ENCODE measurements around the gene RNF149. TPM values are rescaled to one million over a fixed set of nuclear protein-coding genes. Genes with fewer than 3 reads are reported as not detected.

The RNF149 gene
- total RNA-seq, 3 donors from 2014 or later (not counting 1 experiment from before 2014, with no cell fraction given): 133 to 151 (median 149) TPM

DNA sequence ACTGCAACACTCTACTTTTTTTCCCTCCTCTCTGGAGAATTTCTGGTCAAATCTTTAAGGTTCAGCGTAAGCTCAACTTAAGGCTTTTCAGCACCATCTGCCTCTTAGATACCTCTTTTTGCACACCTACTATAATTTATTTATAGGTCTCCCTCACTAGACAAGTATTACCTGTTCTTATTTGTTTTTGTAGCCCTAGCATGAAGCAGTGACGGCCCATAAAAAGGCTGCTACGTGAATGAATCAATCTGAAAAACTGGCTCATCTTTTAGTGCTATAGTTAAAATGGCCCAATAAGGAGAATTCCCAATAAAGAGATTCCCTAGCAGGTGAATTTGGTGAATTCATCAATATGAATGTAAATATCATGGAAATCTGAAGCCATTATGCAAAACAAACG, 6.5 kb downstream of the RNF149 start:
- 89% methylated on average over 4 of the region's 4 CpGs for WGBS (ENCODE audit: insufficient coverage)
- TF ChIP-seq, protein P1, sequence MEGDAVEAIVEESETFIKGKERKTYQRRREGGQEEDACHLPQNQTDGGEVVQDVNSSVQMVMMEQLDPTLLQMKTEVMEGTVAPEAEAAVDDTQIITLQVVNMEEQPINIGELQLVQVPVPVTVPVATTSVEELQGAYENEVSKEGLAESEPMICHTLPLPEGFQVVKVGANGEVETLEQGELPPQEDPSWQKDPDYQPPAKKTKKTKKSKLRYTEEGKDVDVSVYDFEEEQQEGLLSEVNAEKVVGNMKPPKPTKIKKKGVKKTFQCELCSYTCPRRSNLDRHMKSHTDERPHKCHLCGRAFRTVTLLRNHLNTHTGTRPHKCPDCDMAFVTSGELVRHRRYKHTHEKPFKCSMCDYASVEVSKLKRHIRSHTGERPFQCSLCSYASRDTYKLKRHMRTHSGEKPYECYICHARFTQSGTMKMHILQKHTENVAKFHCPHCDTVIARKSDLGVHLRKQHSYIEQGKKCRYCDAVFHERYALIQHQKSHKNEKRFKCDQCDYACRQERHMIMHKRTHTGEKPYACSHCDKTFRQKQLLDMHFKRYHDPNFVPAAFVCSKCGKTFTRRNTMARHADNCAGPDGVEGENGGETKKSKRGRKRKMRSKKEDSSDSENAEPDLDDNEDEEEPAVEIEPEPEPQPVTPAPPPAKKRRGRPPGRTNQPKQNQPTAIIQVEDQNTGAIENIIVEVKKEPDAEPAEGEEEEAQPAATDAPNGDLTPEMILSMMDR (IDR thresholded peaks at IDR 0.05): no peak
- H3K27me3 ChIP-seq (ENCODE audit: control insufficient read depth, insufficient read depth, low read length): no peaks in the 10 kb centered on the region
- H3K4me3 Mint-ChIP-seq: peak overlapping the region; percentile 70
- DNase-seq (no peak), ATAC-seq (no peak)
- H3K27me3 Mint-ChIP-seq (ENCODE audit: low read depth in 2 of 2): no peaks in the 10 kb centered on the region
- H3K27ac Mint-ChIP-seq: peak overlapping the region in 1 of 2 donors; percentile 98
- H3K4me1 ChIP-seq (ENCODE audit: control insufficient read depth, insufficient read depth, low read length): peaks cover 54% of the 10 kb centered on the region
- intact Hi-C loops (cut with micrococcal nuclease): loop anchor here (10.0 kb wide), 1 partner anchor 717 kb away; no protein-coding TSS in a partner anchor
- H3K4me1 Mint-ChIP-seq: peaks cover 94 to 95% of the 10 kb centered on the region in 2 donors
- H3K36me3 Mint-ChIP-seq: no peaks in the 10 kb centered on the region
- no peaks in the 10 kb centered on the region for H3K9me3 Mint-ChIP-seq
- no peak overlapping the region for H3K4me3 ChIP-seq (ENCODE audit: low read length)
- H3K27ac ChIP-seq (ENCODE audit: low read length): no peak overlapping the region
- H3K9me3 ChIP-seq (ENCODE audit: control insufficient read depth, insufficient read depth, low read length): no peaks in the 10 kb centered on the region
- peaks cover 10% of the 10 kb centered on the region for H3K36me3 ChIP-seq (ENCODE audit: control insufficient read depth, insufficient read depth, low read length)

DNA sequence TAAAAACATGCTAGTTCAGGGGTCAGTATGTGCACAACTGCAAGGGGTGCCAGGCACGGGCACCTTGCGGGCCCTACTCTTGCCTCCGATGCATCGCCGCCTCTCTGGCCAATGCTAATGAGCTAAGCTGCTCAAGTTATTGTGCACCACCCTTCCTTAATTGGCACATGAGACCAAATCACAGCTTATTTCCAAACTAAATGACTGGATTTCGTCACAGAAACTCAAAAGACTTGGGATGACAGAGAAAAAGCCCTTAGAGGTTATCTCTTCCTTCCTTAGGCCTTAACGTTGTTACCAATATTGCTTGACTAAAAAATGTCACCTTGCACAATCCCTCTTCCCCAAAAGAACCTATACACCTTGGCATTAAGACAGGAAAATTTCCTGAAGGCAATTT, 7.7 kb downstream of the RNF149 start:
- H3K4me1 ChIP-seq (ENCODE audit: control insufficient read depth, insufficient read depth, low read length): peaks cover 51% of the 10 kb centered on the region
- intact Hi-C loops (cut with micrococcal nuclease): loop anchor here (10.0 kb wide), 1 partner anchor 716 kb away; no protein-coding TSS in a partner anchor
- H3K4me3 ChIP-seq (ENCODE audit: low read length): no peak overlapping the region
- 81% methylated on average over 7 of the region's 7 CpGs for WGBS (ENCODE audit: insufficient coverage)
- Mint-ChIP-seq H3K27ac (peak overlapping the region; percentile 67 to 98), H3K27me3 (ENCODE audit: low read depth in 2 of 2) (no peaks in the 10 kb centered on the region), H3K4me1 (peaks cover 91 to 94% of the 10 kb centered on the region in 2 donors), H3K4me3 (peak overlapping the region; percentile 52), H3K9me3 (no peaks in the 10 kb centered on the region), H3K36me3 (no peaks in the 10 kb centered on the region)
- H3K9me3 ChIP-seq (ENCODE audit: control insufficient read depth, insufficient read depth, low read length): no peaks in the 10 kb centered on the region
- no peak for DNase-seq
- H3K27me3 ChIP-seq (ENCODE audit: control insufficient read depth, insufficient read depth, low read length): no peaks in the 10 kb centered on the region
- ATAC-seq: no peak
- no peak overlapping the region for H3K27ac ChIP-seq (ENCODE audit: low read length)
- H3K36me3 ChIP-seq (ENCODE audit: control insufficient read depth, insufficient read depth, low read length): peaks cover 8% of the 10 kb centered on the region
- TF ChIP-seq, protein P1 (IDR thresholded peaks at IDR 0.05): no peak

DNA sequence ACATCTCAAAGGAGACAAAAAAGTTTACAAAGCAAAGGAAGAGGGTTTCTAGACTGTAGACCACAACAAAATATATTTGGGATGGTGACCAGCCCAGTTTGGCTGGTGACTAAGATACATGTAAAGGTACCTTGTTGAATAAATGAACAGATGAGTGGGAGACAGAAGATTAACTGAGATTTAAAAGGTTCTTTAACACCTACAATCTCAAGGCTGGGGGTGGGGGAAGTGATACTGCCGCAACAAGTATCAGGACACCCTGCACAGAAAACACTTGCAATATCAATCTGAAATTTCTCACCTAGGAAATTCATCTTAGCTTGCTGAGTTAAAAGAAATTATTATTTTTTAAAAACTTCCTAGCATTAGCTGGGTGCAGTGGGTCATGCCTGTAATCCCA, 8.3 kb downstream of the RNF149 start:
- WGBS (ENCODE audit: insufficient coverage): no CpG with 5 or more reads among the region's 1 CpG
- Mint-ChIP-seq H3K9me3 (no peaks in the 10 kb centered on the region), H3K4me3 (peak overlapping the region; percentile 78), H3K27ac (peak overlapping the region; percentile 60 to 98), H3K4me1 (peaks cover 87 to 94% of the 10 kb centered on the region in 2 donors), H3K27me3 (ENCODE audit: low read depth in 2 of 2) (no peaks in the 10 kb centered on the region), H3K36me3 (no peaks in the 10 kb centered on the region)
- intact Hi-C loops (cut with micrococcal nuclease): loop anchor here (10.0 kb wide), 1 partner anchor 715 kb away; no protein-coding TSS in a partner anchor
- H3K36me3 ChIP-seq (ENCODE audit: control insufficient read depth, insufficient read depth, low read length): peaks cover 6% of the 10 kb centered on the region
- H3K27ac ChIP-seq (ENCODE audit: low read length): no peak overlapping the region
- peak; percentile 44 to 74 (median 66) for ATAC-seq
- no peak overlapping the region for H3K4me3 ChIP-seq (ENCODE audit: low read length)
- peaks cover 48% of the 10 kb centered on the region for H3K4me1 ChIP-seq (ENCODE audit: control insufficient read depth, insufficient read depth, low read length)
- DNase-seq: no peak
- TF ChIP-seq, protein P1 (IDR thresholded peaks at IDR 0.05): no peak
- H3K27me3 ChIP-seq (ENCODE audit: control insufficient read depth, insufficient read depth, low read length): no peaks in the 10 kb centered on the region
- H3K9me3 ChIP-seq (ENCODE audit: control insufficient read depth, insufficient read depth, low read length): no peaks in the 10 kb centered on the region

DNA sequence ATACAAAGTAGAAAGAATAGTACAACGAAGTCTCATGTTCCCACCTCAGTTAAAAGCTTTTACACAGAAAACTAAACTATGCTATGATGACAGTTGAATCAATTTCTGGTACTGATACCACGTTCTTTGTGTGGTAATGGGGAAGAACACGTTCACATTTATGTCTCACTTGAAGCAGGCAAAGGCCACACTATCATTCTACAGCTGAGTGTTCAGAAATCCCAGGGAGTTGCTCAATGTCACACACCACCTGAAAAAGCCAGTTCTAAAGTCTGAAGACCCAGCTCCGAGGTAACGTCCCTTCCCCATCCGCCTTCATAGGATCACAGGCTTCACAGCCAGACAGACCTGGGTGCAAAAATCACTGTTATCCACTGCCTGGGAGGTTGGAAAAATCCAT, 8.9 kb downstream of the RNF149 start:
- Mint-ChIP-seq H3K9me3 (no peaks in the 10 kb centered on the region), H3K4me1 (peaks cover 83 to 94% of the 10 kb centered on the region in 2 donors), H3K27me3 (ENCODE audit: low read depth in 2 of 2) (no peaks in the 10 kb centered on the region), H3K36me3 (no peaks in the 10 kb centered on the region), H3K4me3 (peak overlapping the region; percentile 78), H3K27ac (peak overlapping the region; percentile 60 to 98)
- Histone ChIP-seq H3K36me3 (ENCODE audit: control insufficient read depth, insufficient read depth, low read length) (peaks cover 11% of the 10 kb centered on the region), H3K27ac (ENCODE audit: low read length) (peak overlapping the region; percentile 38), H3K27me3 (ENCODE audit: control insufficient read depth, insufficient read depth, low read length) (no peaks in the 10 kb centered on the region), H3K4me1 (ENCODE audit: control insufficient read depth, insufficient read depth, low read length) (peaks cover 44% of the 10 kb centered on the region), H3K4me3 (ENCODE audit: low read length) (no peak overlapping the region), H3K9me3 (ENCODE audit: control insufficient read depth, insufficient read depth, low read length) (no peaks in the 10 kb centered on the region)
- TF ChIP-seq, protein P1 (IDR thresholded peaks at IDR 0.05): no peak
- WGBS (ENCODE audit: insufficient coverage): 72% methylated on average over 5 of the region's 6 CpGs
- DNase-seq (no peak), ATAC-seq (no peak)
- intact Hi-C loops (cut with micrococcal nuclease): loop anchor here (10.0 kb wide), 1 partner anchor 715 kb away; no protein-coding TSS in a partner anchor

Measured in natural killer cell (primary cell).